Measurements from ENCODE around the gene TIMM21.
A peak's percentile ranks its signal among the peaks of the same experiment; 100 is the strongest.

The TIMM21 gene

GRCh38 chr18:74196220-74197119, 48.1 kb downstream of the TIMM21 start:
- peak; percentile 73 for DNase-seq

DNA sequence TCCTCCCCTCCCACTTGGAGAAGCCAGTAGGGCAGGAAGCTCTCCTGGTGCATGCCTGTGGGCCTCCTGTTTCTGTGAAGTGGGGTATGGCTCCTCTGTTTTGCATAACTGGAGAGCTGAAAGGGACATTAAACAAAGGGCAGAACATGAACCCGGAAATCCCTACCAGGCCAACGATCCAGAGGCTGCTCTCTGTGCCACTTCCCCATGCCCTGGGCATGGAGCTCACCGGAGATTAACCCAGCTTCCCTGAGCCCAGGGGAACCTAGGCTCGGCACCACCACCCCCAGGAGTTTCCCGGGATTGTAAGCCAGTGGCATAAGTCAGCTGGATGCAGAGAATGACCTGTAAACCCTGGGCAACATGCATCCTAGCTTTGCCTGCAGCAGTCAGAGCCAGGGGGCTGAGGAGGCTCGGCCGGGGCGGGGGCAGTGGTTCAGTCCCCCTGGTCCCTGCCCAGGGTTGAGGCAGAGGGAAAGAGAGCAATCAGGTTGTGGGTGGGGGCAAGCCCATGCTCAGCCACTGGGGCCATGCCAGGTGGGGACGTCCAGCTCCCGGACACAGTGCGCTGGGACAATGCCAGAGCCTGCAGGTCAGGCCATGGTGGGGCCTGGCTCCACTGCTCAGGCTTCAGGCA, 49.5 kb downstream of the TIMM21 start:
- DNase-seq: peak; percentile 39

DNA sequence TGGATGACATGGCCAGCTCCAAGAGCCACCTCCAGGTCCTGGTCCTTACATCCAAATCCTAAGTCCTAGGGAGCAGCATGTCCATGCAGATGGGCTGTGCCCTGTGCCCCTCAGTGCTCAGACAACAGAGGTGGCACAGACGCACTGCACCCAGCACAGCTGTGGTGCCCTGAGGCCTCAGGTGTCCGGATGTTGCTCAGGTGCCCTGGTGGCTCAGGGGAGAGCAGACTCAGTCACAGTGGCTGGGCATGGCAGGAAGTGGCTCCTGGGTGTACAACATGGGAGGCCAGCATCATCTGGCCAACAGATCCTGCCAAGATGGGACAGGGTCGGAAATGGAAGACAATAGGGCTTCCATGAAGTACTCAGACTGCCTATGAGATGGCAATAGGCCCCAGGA, 50.1 kb downstream of the TIMM21 start:
- DNase-seq: no peak

- DNase-seq: no peak
Observed at GRCh38 chr18:74200780-74201179, 52.5 kb downstream of the TIMM21 start.

DNA sequence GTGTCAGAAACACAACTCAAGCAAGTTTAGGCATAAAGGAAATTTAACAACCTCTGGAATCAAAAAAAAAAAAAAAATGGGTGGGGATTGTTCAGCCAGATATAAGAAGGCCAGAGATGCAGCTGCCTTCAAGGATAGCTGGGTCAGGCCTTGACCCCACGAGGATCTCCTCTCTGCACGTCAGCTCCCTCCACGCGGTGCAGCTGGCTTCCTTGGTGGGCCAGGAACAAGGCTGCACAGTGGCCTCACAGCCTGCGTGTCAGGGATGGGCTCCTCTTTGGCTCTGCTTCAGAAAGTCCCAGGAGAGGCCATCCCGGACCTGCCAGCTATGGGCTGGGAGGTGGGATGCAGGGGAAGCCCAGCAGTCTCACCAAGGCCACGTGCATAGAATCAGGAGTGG, 55.5 kb downstream of the TIMM21 start:
- no peak for DNase-seq

DNA sequence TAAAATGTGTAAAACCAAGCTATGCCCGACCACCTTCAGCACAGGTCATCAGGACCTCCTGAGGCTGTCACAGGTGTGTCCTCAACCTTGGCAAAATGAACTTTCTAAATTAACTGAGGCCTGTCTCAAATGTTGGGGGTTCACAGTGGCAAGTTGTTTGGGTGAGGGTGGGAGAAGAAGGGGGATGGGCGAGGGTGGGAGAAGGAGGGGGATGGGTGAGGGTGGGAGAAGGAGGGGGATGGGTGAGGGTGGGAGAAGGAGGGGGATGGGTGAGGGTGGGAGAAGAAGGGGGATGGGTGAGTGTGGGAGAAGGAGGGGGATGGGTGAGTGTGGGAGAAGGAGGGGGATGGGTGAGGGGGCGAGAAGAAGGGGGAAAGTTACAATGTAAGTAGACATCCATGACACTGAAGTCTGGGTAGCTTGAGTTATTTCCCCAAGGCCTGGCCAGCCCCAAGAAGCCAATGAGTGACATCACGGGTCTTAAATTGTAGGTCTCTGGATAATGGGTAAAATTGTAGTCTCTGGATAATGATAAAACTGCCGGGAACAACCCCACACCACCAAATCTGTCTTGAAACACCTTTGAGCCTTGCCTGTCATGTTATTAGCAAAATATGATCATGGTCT, 56.3 kb downstream of the TIMM21 start:
- no peak for DNase-seq
